ENCODE results near the gene NLE1.

DNA sequence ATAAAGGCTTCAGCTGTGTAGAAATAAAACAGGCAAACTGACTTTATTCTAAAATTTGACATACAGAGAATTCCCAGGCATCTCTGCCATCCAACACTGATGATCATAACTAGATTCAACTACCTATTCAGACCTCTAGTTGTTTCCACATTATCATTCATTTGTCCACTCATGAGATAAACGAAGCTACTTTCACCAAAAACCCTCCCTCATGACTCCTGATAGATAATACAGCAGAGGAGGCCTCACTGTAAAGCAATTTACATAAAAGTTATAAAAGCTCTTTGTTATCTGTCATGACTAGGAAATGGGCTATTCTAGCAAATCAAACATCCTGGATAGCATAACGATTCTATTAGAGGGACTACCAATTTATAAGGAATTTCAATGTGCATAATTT lies 59.0 kb downstream of the NLE1 start:
- TF ChIP-seq, protein P1, sequence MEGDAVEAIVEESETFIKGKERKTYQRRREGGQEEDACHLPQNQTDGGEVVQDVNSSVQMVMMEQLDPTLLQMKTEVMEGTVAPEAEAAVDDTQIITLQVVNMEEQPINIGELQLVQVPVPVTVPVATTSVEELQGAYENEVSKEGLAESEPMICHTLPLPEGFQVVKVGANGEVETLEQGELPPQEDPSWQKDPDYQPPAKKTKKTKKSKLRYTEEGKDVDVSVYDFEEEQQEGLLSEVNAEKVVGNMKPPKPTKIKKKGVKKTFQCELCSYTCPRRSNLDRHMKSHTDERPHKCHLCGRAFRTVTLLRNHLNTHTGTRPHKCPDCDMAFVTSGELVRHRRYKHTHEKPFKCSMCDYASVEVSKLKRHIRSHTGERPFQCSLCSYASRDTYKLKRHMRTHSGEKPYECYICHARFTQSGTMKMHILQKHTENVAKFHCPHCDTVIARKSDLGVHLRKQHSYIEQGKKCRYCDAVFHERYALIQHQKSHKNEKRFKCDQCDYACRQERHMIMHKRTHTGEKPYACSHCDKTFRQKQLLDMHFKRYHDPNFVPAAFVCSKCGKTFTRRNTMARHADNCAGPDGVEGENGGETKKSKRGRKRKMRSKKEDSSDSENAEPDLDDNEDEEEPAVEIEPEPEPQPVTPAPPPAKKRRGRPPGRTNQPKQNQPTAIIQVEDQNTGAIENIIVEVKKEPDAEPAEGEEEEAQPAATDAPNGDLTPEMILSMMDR (IDR thresholded peaks at IDR 0.05), result no peak
- no peak for TF ChIP-seq EZH2 (IDR thresholded peaks at IDR 0.05; ENCODE audit: borderline replicate concordance, insufficient read depth, low read depth, low read length, poor library complexity, severe bottlenecking)

Data from B cell (primary cell).